GM20431 (cell line): ENCODE data around the gene RIMS4.

Source experiments
- in situ Hi-C: fragments of 300-500 bp; cut with MseI, MboI; formaldehyde crosslinking; loops from one replicate; pipeline ENCODE4 v1.15.0; 2020; ENCODE audit warnings: low sequenced_read_pairs; ENCODE audit not compliant: unreplicated experiment

Gene RIMS4

GRCh38 chr20:44810391-44811149, at the start of gene RIMS4:
RIMS4 (minus strand) TSS chr20:44810546; CDS start chr20:44810271, 275 bp downstream.
- in situ Hi-C loops, result no loop called here

GRCh38 chr20:44858606-44859360, 48.4 kb upstream of the RIMS4 start:
- in situ Hi-C loops, result no loop called here

- in situ Hi-C loops, result no loop called here
Measured at GRCh38 chr20:44856856-44857448, 46.6 kb upstream of the RIMS4 start.

- in situ Hi-C loops, result no loop called here
Measured at GRCh38 chr20:44856442-44856841, 46.1 kb upstream of the RIMS4 start.

GRCh38 chr20:44851545-44851944, 41.2 kb upstream of the RIMS4 start:
- in situ Hi-C loops, result no loop called here

GRCh38 chr20:44850837-44851236, 40.5 kb upstream of the RIMS4 start:
- in situ Hi-C loops, result no loop called here

GRCh38 chr20:44850272-44850671, 39.9 kb upstream of the RIMS4 start:
- in situ Hi-C loops, result no loop called here

GRCh38 chr20:44849703-44850102, 39.4 kb upstream of the RIMS4 start:
- in situ Hi-C loops, result no loop called here

- in situ Hi-C loops, result no loop called here
Measured at GRCh38 chr20:44848254-44849015, 38.1 kb upstream of the RIMS4 start.

- in situ Hi-C loops, result no loop called here
Measured at GRCh38 chr20:44843876-44844275, 33.5 kb upstream of the RIMS4 start.

- in situ Hi-C loops, result no loop called here
Measured at GRCh38 chr20:44841955-44842354, 31.6 kb upstream of the RIMS4 start.

- in situ Hi-C loops, result no loop called here
Measured at GRCh38 chr20:44840826-44841225, 30.5 kb upstream of the RIMS4 start.

- in situ Hi-C loops, result no loop called here
Measured at GRCh38 chr20:44839481-44839880, 29.1 kb upstream of the RIMS4 start.

- in situ Hi-C loops, result no loop called here
Measured at GRCh38 chr20:44838521-44838920, 28.2 kb upstream of the RIMS4 start.

- in situ Hi-C loops, result no loop called here
Measured at GRCh38 chr20:44837946-44838345, 27.6 kb upstream of the RIMS4 start.

GRCh38 chr20:44836601-44837120, 26.3 kb upstream of the RIMS4 start:
- in situ Hi-C loops, result no loop called here

GRCh38 chr20:44835661-44836221, 25.4 kb upstream of the RIMS4 start:
- in situ Hi-C loops, result no loop called here

- in situ Hi-C loops, result no loop called here
Measured at GRCh38 chr20:44835116-44835515, 24.8 kb upstream of the RIMS4 start.

- in situ Hi-C loops, result no loop called here
Measured at GRCh38 chr20:44834693-44835092, 24.3 kb upstream of the RIMS4 start.

GRCh38 chr20:44833437-44833836, 23.1 kb upstream of the RIMS4 start:
- in situ Hi-C loops, result no loop called here
